Hematopoietic multipotent progenitor cell treated with erythropoietin and hydrocortisone succinate and interleukin-3 and kit ligand, for 4 days (in vitro differentiated cells): Measurements from ENCODE around the gene STK38.
"Not testable (repeated sequence)": the region's sequence is repeated elsewhere in the genome, so short reads cannot be mapped to it uniquely, and the experiment has no call there.

Experiments used
- DNase-seq: peaks from one replicate; pipeline ENCODE4 v3.0.0-alpha.2; 2015

The STK38 gene

DNA sequence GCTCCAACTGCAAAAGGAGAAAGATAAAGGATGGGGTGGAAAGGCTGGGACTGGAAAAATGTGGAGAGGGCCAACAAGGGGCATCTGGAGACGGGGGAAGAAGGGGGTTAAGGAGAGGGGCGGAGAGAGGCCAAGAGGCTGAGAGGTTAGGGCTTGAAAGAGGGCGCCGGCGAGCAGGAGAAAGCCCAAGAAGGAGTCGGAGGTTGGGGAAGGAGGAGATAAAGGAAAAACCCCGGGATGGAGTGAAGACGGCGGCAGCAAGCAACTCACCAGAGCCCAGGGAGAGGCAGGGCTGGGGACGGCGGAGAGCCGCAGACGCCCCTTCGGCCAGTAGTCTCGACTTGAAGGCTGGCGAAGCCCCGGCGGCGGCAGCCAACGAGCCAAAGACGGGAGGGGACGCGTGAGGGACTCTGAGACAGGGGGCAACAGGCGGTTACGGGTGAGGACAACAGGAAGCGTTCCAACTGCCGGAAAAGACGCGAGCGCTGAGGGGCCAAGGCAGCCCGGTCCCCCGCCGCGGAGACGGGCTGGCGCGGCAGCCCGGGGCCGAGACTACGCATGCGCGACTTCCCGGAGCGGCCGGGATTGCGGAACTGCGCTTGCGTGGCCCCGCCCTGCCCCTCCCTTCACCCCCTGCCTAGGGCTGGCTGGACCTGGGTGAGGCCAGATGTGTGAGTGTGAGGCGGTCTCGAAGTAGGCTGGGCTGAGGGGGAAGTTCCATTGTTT is at the start of gene STK38:
STK38 (minus strand) TSS at position 560 of the 726 bp plus-strand sequence. CDS start 7,277 bp downstream, outside the sequence.
- peak; percentile 96 for DNase-seq

DNA sequence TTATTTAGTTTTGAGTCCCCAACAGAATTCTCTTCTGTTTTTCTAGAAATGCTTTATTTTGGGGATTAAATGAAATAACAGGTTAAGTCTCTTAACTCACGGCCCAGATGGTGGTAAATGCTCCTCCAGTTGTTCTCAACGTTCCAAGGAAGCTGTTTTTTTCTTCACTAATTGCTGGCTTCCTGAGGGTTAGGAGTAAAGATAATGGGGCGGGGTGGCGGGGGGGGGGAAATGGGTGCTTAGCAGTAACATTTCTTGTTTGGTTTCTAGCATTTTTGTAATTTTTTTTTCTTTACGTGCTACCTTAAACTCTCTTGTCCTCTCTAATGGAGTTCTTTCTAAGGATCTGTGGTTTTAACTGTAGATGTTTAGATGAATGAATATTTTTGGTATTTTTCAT is 49.1 kb upstream of the STK38 start:
- no peak for DNase-seq

DNA sequence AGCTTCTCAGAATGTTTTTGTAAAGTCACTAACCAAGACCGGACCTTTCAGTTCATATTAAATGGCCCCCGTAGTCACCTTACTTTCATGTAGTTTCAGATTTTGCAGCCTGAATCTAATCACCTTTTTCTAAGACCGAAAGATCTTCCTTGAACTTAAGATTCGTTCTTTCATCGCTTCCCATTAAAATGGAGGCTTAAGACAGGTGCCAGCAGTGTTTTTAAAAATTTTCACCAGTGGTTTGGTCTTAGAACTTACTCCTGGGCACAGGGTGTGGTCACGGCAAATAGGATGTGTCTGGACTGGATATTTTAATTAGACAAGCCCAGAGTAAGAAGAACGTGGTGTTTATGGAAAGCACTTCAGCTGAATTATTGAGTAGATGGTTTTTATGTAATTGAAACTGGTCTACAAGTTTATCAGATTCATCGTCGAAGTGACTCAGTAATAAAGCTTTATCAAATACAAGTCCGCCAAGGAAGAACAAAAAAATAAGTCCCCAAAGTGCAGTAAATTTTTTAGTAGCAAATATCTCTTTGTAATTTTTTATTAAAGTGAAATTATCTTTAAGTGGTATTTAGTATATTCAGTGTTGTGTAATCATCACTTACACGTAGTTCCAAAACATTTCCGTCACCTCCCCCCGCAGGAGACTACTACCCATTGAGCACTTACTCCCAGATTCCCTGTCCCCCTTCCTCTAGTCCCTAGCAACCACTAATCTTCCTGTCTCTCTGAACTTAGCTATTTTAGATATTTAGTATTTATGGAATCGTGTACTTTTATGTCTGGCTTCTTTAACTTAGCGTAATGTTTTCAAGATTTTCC is 47.8 kb upstream of the STK38 start:
- DNase-seq = peak; percentile 67

DNA sequence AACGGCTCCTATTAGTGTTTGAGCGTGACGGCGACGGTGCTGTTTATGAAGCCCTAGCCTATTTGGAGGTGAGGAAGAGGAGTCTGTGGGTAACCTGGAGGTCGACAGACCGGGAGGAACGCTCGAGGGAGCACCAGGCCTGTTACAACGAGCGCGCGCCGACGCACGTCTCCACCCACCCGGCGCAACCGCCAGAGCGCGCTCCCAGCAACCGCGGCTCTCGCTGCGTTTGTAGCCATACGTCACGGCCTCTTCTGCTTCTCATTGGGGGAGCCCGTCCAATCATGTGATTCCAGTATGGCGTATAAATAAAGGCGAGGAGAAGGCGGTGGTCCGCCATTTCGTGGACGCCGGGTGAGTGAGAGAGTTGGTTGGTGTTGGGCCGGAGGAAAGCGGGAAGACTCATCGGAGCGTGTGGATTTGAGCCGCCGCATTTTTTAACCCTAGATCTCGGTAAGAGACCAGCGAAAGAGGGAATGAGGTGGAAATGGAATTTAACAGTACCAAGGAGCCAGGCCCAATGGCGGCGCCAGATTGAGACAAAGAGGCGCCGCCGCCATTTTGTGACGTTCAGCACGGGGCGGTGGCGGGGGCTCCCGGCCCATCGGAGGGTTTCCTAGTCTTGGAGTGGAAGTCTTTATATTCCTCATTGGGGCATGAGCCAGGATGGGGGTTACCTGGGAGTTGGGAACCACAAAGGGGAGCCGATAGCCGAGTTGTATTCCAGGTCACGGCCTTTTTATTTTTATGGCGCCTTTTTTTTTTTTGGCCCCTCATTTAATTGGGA is 46.9 kb upstream of the STK38 start, which contains the start of gene SRSF3:
SRSF3 (plus strand) TSS at position 334 of the 787 bp plus-strand sequence. CDS start 2,401 bp downstream, outside the sequence.
- peak; percentile 99 for DNase-seq

DNA sequence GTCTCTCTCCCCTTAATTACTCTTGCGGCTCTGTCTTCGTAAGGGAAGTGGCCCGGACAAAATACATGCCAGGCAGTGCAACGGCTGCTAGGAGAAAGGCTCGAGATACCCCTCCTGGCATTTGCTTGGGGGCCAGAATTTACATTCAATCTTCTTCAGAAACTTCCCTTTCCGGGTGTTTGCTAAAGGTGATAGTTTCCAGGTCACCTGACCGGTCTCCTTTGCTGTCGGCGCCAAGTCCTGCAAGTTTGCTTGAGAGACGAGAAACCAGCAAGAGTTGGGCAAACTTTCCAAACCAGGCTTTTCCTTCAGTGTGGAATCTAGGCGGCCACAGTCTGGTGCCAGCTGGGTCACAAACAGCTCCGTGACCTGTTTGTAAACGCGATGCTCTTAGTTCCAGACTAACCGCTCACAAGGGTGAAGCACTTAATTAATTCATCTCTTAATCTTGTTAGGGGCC is 46.3 kb upstream of the STK38 start:
- DNase-seq = peak; percentile 79

DNA sequence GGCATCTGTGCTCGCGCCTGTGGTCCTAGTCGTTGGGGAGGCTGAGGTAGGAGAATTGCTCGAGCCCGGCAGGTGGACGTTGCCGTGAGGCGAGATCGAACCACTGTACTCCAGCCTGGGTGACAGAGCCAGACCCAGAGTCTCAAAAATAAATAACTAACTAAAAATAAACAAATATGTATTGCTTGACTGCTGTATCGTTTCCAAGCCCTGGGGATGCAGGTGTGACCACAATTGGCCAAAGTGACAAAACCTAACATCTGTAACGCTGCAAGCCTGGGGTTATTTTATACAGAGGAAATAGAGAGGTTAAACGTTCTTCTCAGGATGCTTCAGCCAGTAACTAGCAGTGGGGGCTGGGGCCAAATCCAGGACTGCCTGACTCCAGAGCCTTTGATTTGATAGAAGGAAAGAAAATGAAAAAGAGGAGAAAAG is 45.0 kb upstream of the STK38 start:
- DNase-seq = no peak

DNA sequence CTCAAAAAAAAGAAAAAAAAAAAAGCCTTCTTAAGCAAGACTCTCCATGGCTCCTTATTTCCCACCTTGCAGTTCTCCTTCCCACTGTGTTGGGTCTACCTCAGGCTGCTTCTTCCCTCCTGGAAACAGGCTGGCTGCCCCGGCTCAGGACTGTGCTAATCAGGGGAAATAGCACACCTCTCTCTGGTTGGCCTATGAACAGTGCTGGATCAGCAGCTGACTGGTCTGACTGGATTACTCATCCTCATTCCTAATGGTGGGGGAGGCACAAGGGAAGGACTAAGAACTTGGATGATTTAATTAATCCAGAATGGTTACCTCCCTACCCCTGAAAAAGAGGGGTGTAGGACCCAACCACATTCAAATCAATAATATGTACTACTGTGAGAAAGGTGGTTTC is 43.0 kb upstream of the STK38 start:
- no peak for DNase-seq

DNA sequence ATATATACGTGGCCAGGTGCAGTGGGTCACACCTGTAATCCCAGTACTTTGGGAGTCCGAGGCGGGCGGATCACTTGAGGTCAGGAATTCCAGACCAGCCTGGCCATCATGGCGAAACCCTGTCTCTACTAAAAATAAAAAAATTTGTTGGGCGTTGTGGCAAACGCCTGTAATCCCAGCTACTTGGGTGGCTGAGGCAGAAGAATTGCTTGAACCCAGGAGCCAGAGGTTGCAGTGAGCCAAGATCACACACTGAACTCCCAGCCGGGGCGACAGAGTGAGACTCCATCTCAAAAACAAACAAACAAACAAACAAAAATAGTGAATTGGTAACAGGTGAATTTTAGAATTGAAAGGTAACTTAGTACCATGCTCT is 41.7 kb upstream of the STK38 start:
- not testable (repeated sequence) for DNase-seq

DNA sequence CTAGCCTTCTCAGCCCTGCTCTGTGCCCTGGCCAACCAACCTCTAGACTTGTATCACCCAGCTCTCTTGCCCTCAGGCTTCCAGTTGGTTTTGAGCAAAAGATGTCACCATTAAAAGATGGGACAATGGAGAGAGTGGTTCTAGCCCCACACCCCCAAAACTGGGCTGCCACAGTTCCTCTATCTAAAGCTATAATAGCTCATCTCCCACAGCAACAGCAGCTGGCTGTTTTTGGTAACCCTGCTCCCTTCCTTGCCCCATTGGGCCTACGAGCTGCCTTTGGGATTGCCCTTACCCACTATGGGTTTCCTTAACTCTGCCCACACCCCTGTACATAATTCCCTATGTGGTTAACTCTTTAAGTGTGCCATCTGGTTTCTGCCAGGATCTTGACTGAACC is 39.3 kb upstream of the STK38 start:
- no peak for DNase-seq

DNA sequence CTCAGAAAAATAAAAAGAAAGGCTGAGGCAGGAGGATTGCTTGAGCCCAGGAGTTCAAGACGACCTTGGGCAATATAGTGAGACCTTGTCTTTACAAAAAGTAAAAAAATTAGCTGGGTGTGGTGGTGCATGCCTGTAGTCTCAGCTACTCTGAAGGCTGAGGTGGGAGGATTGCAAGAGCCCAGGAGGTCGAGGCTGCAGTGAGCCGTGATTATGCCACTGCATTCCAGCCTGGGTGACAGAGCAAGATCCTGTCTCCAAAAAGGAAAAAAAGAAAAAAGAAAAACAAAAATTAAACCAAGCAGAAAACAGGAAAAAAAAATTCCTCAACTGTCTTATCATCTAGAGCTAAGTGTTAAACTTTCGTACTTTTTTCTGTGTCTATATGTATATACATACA is 34.4 kb upstream of the STK38 start:
- DNase-seq = no peak

DNA sequence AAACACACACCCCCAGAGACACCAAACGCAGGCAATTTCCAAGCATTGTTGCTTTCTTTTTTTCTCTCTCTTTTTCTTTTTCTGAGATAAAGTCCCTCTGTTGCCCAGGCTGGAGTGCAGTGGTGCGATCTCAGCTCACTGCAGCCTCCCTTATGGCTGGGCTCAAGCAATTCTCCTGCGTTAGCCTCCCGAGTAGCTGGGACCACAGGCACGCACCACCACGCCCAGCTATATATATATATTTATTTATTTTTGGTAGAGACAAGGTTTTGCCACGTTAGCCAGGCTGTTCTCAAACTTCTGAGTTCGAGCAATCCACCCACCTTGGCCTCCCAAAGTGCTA is 32.9 kb upstream of the STK38 start:
- no peak for DNase-seq

DNA sequence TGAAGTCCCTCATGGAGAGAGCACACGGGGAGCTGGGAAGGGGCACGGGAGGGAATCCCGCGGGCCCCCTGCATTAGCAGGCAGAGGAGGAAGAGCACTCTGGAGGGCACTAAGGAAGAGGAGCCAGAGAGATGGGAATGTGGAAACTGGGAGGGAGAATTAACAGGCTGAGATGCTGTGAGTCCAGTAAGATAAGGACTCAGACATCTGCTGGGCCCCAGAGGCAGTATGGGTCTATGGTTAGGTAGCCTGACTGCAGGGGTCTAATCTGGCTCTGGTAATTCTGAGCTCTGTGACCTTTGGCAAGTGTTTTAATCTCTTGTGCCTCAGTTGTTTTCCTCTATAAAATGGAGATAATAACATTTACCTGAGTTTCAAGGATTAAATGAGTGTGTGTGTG is 31.2 kb upstream of the STK38 start:
- DNase-seq = peak; percentile 55

DNA sequence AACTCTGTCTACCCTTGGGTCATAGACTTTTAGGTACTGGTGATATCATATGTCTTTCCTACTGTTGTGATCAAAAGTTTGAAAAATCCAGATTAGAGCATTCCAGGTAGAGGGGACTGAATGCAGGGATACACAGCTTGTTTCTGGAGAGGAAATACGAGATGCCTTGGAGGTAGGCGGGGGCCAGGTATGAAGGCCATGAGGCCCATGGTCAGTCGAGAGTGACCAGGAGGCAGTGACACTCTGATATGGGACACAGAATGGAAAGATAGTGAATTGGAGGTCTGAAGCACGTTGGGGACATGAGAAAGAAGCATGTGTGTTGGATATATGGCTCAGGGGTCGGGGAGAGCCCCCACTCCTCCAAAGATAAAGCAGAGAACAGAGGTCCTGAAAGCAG is 30.8 kb upstream of the STK38 start:
- DNase-seq = no peak

DNA sequence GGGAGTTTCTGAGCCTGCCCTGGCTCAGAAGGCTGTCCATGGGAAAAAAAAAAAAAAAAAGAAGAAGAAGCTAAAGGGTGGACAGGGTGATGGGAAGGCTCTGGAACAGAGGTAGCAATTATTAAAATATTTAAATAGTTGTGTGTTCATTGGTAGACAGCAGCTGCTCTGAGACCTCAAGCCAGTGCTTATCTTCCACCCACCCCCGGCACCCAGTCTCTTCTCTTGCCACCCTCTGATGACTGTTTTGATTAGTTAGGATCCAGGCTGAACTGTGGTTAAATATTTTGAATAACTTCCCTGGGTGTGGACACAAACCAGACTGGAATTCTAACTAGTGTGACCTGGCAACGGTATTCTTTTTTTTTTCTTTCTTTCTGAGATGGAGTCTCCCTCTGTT is 30.0 kb upstream of the STK38 start:
- peak; percentile 89 for DNase-seq

DNA sequence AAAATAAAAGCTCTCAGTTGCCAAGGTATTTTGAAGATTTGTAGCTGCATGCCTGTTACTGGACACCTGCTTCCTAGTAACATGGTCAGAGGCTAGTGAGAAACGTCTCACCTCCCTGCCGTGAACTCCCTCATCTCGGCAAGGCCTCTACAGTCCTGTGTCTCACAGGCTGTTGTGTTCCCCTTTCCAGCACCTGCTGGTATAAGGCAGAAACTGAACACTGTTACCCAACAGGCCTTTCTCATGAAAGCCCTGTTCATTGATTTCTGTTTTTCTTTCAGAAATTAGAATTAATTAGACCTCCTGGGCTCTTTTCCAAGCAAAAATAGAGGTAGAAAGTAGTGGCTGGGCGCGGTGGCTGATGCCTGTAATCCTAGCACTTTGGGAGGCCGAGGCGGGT is 29.3 kb upstream of the STK38 start:
- DNase-seq = peak; percentile 51

DNA sequence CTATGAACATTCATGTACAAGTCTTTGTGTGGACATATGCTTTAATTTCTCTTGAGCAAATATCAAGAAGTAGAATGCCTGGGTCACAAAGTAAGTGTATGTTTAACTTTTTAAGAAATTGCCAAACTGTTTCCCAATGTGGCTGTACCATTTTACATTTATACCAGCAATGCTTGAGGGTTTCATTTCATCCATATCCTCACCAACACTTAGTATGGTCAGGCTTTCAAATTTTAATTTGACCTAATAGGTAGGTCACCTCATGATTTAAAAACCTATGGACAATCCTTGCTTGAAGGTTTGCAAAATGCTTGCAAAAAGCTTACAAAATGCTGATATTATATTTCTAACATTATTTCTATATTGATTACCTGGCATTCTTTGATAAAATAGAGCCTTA is 27.4 kb upstream of the STK38 start:
- no peak for DNase-seq

DNA sequence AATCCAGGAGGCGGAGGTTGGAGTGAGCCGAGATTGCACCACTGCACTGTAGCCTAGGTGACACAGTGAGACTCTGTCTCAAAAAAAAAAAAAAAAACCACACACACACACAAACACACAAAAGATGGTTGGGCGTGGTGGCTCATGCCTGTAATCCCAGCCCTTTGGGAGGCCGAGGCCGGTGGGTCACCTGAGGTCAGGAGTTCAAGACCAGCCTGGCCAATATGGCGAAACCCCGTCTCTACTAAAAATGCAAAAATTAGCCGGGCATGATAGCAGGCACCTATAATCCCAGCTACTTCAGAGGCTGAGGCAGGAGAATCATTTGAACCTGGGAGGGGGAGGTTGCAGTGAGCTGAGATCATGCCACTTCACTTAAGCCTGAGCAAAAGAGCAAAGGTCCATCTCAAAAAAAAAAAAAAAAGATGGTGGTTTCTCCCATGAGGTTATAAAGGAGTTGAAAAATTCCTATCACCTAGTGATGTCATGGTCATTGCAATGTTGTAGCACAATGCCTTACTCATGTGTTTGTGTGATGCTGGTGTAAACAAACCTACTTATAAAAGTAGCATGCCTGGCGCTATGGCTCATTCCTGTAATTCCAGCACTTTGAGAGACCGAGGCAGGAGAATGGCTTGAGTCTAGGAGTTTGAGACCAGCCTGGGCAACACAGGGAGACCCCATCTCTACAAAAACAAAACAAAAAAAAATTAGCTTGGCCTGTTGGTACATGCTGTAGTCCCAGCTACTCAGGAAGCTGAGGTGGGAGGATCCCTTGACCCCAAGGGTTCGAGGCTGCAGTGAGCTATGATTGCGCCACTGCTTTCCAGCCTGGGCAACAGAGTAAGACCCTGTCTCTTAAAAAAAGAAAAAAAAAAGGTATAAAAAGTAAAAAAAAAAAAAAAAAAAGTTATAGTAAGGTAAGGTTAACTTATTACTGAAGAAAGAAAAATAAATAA is 25.4 kb upstream of the STK38 start:
- not testable (repeated sequence) for DNase-seq

DNA sequence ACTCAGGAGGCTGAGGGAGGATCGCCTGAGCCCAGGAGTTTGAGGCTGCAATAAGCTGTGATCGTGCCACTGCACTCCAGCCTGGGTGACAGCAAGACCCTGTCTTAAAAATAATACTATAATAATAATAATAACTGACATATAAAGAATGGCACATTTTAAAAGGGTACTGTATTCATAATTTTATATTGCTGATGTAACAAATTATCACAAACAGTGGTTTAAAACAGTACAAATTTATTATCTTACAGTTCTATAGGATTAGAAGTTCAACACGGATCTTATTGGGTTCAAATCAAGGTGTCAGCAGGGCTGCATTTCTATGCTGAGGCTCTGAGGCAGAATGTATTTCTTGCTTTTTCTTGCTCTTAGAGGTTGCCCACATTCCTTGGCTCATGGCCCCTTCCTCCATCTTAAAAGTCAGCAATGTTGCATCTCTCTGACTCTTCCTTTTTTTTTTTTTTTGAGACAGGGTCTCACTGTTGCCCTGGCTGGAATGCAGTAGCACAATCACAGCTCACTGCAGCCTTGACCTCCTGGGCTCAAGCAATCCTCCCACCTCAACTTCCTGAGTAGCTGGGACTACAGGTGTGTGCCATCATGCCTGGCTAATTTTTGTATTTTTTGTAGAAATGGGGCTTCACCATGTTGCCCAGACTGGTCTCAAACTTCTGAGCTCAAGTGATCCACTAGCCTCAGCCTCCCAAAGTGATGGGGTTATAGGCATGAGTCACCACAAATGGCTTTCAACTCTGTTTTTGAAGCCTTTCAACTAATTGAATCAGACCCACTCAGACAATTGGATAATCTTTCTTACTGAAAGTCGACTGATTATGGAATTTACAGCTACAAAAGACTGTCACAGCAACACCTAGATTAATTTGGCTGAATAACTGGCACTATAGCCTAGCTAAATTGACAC is 24.1 kb upstream of the STK38 start:
- DNase-seq = no peak

DNA sequence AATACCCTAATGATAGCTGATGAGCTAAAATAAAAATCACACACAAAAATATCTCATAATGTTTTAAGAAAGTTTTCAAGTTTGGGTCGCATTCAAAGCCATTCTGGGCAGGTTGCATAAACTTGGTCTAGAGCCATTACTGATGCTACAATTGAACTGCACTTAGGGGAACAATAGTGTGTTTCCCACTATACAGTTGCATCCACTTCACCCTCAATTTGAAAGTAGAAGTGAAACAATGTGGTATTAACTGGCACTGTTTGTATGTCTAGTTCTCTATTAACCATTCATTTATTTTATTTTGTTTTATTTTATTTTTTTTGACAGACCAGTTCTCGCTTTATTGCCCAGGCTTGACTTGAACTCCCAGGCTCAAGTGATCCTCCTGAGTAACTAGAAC is 23.0 kb upstream of the STK38 start:
- DNase-seq = no peak

DNA sequence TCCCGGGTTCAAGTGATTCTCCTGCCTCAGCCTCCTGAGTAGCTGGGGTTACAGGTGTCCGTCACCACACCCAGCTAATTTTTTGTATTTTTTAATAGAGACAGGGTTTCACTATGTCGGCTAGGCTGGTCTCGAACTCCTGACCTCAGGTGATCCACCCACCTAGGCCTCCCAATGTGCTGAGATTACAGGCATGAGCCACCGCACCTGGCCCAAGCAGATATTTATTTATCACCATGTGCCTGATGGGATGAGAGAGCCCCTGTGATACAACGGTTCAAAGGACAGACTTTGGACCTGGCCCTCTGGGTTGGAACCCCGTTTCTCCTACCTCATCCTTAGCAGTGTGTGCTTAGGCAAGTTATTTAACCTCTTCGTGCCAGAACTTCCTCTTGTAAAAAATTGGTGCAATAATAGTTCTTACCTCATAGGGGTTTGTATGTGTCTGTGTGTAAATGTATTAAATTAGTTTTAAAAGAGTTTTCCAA is 19.2 kb upstream of the STK38 start:
- no peak for DNase-seq

DNA sequence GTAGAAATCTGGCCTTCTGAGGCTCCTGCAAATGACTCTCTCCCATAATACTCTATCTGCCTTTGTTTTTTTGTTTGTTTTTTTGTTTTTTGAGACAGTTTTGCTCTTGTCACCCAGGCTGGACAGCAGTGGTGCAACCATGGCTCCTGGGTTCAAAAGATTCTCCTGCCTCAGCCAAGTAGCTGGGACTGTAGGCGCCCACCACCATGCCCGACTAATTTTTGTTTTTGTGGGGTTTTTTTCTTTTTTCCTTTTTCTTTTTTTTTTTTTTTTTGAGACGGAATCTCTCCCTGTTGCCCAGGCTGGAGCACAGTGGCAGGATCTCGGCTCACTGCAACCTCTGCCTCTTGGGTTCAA is 16.6 kb upstream of the STK38 start:
- no peak for DNase-seq
